Ovary (tissue), 3 donors: ENCODE measurements around the gene ATN1.

Experiments used
- POLR2A ChIP-seq: fragments of 450-650 bp; IDR thresholded peaks from one replicate; pipeline ENCODE4 v1.6.1; 2017; ENCODE audit warnings: antibody characterized with exemption, mild to moderate bottlenecking, moderate library complexity
- TF ChIP-seq, protein P1 (sequence below), 3 donors: fragments of 450-650 bp in 2 of 3; fragments of 200-600 bp in 1 of 3; IDR thresholded peaks; one replicate each; pipeline versions ENCODE4 v1.5.1 to v1.8.0; 2016 to 2022; ENCODE audit warnings: antibody characterized with exemption in 3 of 3, mild to moderate bottlenecking in 1 of 3
- donor health status: DM: no; HTN: no; CAD: no.

DNA sequence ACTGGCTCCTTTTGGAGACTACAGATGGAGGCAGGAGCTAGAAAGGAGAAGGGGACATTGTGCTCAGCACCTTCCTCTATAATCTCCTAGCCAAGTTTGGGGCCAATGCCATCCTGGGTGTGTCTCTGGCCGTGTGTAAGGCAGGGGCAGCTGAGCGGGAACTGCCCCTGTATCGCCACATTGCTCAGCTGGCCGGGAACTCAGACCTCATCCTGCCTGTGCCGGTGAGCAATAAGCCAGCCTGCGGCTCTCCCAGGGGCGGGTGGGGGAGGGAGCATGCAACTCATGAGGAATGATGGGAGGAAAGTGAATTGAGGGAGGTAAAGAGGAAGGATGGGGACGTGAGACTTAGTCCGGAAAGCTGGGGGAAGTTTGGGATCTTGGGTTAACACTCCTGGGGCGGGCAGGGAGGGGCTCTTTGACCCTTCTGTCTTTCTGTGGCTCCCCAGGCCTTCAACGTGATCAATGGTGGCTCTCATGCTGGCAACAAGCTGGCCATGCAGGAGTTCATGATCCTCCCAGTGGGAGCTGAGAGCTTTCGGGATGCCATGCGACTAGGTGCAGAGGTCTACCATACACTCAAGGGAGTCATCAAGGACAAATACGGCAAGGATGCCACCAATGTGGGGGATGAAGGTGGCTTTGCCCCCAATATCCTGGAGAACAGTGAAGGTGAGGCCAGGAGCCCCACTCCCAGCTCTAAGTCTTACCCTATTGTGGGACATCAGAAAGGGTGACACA is 10.1 kb upstream of the ATN1 start:
- no peak for TF ChIP-seq POLR2A
- TF ChIP-seq, protein P1, sequence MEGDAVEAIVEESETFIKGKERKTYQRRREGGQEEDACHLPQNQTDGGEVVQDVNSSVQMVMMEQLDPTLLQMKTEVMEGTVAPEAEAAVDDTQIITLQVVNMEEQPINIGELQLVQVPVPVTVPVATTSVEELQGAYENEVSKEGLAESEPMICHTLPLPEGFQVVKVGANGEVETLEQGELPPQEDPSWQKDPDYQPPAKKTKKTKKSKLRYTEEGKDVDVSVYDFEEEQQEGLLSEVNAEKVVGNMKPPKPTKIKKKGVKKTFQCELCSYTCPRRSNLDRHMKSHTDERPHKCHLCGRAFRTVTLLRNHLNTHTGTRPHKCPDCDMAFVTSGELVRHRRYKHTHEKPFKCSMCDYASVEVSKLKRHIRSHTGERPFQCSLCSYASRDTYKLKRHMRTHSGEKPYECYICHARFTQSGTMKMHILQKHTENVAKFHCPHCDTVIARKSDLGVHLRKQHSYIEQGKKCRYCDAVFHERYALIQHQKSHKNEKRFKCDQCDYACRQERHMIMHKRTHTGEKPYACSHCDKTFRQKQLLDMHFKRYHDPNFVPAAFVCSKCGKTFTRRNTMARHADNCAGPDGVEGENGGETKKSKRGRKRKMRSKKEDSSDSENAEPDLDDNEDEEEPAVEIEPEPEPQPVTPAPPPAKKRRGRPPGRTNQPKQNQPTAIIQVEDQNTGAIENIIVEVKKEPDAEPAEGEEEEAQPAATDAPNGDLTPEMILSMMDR (IDR thresholded peaks at IDR 0.05) = no peak
